ENCODE data around the gene UVRAG.

Gene UVRAG

DNA sequence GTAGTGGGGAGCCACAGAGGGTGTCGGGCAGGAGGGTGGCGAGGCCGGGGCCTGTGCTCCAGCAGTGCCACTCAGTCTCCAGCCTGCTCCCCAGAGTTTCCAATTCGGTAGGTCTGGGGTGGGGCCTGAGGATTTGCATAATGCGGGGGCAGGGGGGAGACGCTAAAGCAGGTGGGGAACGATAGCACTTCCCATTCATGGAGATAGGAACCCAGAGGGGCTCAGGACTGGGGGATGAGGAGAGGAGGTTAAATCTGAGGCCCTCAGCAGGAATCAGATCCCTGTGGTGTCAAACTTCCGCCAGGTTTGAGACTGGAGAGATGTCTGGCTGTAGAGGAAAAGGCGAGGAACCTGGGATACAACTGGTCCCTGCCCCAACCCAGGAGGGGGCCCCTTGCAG, 361.5 kb downstream of the UVRAG start:
- TF ChIP-seq, protein P1, sequence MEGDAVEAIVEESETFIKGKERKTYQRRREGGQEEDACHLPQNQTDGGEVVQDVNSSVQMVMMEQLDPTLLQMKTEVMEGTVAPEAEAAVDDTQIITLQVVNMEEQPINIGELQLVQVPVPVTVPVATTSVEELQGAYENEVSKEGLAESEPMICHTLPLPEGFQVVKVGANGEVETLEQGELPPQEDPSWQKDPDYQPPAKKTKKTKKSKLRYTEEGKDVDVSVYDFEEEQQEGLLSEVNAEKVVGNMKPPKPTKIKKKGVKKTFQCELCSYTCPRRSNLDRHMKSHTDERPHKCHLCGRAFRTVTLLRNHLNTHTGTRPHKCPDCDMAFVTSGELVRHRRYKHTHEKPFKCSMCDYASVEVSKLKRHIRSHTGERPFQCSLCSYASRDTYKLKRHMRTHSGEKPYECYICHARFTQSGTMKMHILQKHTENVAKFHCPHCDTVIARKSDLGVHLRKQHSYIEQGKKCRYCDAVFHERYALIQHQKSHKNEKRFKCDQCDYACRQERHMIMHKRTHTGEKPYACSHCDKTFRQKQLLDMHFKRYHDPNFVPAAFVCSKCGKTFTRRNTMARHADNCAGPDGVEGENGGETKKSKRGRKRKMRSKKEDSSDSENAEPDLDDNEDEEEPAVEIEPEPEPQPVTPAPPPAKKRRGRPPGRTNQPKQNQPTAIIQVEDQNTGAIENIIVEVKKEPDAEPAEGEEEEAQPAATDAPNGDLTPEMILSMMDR (IDR thresholded peaks at IDR 0.05; ENCODE audit: borderline replicate concordance, control extremely low read depth, extremely low read depth, insufficient read depth, missing control alignments) = no peak
- in situ Hi-C loops (cut with MboI; ENCODE audit: low sequenced_read_pairs, unreplicated experiment) = no loop called here
- DNase-seq (ENCODE audit: low spot score) = no peak

- DNase-seq (ENCODE audit: low spot score) = no peak
- TF ChIP-seq, protein P1 (IDR thresholded peaks at IDR 0.05; ENCODE audit: borderline replicate concordance, control extremely low read depth, extremely low read depth, insufficient read depth, missing control alignments) = no peak
- in situ Hi-C loops (cut with MboI; ENCODE audit: low sequenced_read_pairs, unreplicated experiment) = no loop called here
These were observed 362.3 kb downstream of the UVRAG start for GRCh38 chr11:76177250-76177686.

- in situ Hi-C loops (cut with MboI; ENCODE audit: low sequenced_read_pairs, unreplicated experiment) = no loop called here
- TF ChIP-seq, protein P1 (IDR thresholded peaks at IDR 0.05; ENCODE audit: borderline replicate concordance, control extremely low read depth, extremely low read depth, insufficient read depth, missing control alignments) = no peak
These were observed 364.1 kb downstream of the UVRAG start for GRCh38 chr11:76179147-76179546.

GRCh38 chr11:76181371-76181770, 366.4 kb downstream of the UVRAG start:
- TF ChIP-seq, protein P1 (IDR thresholded peaks at IDR 0.05; ENCODE audit: borderline replicate concordance, control extremely low read depth, extremely low read depth, insufficient read depth, missing control alignments) = no peak
- DNase-seq (ENCODE audit: low spot score) = no peak
- in situ Hi-C loops (cut with MboI; ENCODE audit: low sequenced_read_pairs, unreplicated experiment) = no loop called here

More at GRCh38 chr11:76179147-76179546, 364.1 kb downstream of the UVRAG start:
- no peak for DNase-seq (ENCODE audit: low spot score)

GRCh38 chr11:76184551-76184993, 369.6 kb downstream of the UVRAG start:
- no peak for DNase-seq (ENCODE audit: low spot score)
- in situ Hi-C loops (cut with MboI; ENCODE audit: low sequenced_read_pairs, unreplicated experiment) = no loop called here

GRCh38 chr11:76185511-76185910, 370.5 kb downstream of the UVRAG start:
- no peak for DNase-seq (ENCODE audit: low spot score)
- in situ Hi-C loops (cut with MboI; ENCODE audit: low sequenced_read_pairs, unreplicated experiment) = no loop called here
- TF ChIP-seq, protein P1 (IDR thresholded peaks at IDR 0.05; ENCODE audit: borderline replicate concordance, control extremely low read depth, extremely low read depth, insufficient read depth, missing control alignments) = no peak

More at GRCh38 chr11:76184551-76184993, 369.6 kb downstream of the UVRAG start:
- TF ChIP-seq, protein P1 (IDR thresholded peaks at IDR 0.05; ENCODE audit: borderline replicate concordance, control extremely low read depth, extremely low read depth, insufficient read depth, missing control alignments) = no peak
